Mesothelial cell of epicardium (in vitro differentiated cells): ENCODE measurements around the gene ADCY10. TPM values are rescaled to one million over a fixed set of nuclear protein-coding genes. Genes with fewer than 3 reads are reported as not detected.
"Not testable (repeated sequence)": the region's sequence is repeated elsewhere in the genome, so short reads cannot be mapped to it uniquely, and the experiment has no call there.

Source experiments
- DNase-seq, 2 experiments: peaks; one replicate each; pipeline ENCODE4 v3.0.0; 2021; ENCODE audit warnings: low spot score in 2 of 2; ENCODE audit not compliant: unreplicated experiment in 2 of 2
- H3K27ac Mint-ChIP-seq: 2 replicates; pipeline ENCODE4 v1.8.0; 2021; ENCODE audit warnings: mixed read lengths
- H3K27me3 Mint-ChIP-seq: 2 replicates; pipeline ENCODE4 v1.8.0; 2021; ENCODE audit warnings: low read depth, mixed read lengths
- H3K36me3 Mint-ChIP-seq: 2 replicates; pipeline ENCODE4 v1.8.0; 2021; ENCODE audit warnings: mixed read lengths
- H3K4me1 Mint-ChIP-seq: 2 replicates; pipeline ENCODE4 v1.8.0; 2021; ENCODE audit warnings: mixed read lengths
- H3K4me3 Mint-ChIP-seq: 2 replicates; pipeline ENCODE4 v1.8.0; 2021; ENCODE audit warnings: mild to moderate bottlenecking, moderate library complexity, mixed read lengths
- H3K9me3 Mint-ChIP-seq: 2 replicates; pipeline ENCODE4 v1.8.0; 2021; ENCODE audit warnings: mixed read lengths
- CTCF ChIP-seq: fragments of 200-600 bp; sonication (generic); IDR thresholded peaks from one replicate; pipeline ENCODE4 v1.5.0; 2021; ENCODE audit warnings: antibody characterized with exemption; ENCODE audit not compliant: unreplicated experiment
- total RNA-seq: library from RNA; stranded (reverse); gene quantifications from 3 replicates; pipeline ENCODE4 v1.2.1, GENCODE V29; 2021

The ADCY10 gene
- total RNA-seq, 1 donor from 2014 or later, result 0.04 TPM

GRCh38 chr1:167832693-167833092 lies 81.2 kb downstream of the ADCY10 start:
- Mint-ChIP-seq H3K4me1 (peaks cover 7% of the 10 kb centered on the region), H3K27me3 (no peaks in the 10 kb centered on the region), H3K27ac (no peak overlapping the region), H3K9me3 (no peaks in the 10 kb centered on the region), H3K36me3 (no peaks in the 10 kb centered on the region), H3K4me3 (no peak overlapping the region)
- DNase-seq, result no peak
- TF ChIP-seq CTCF, result no peak

GRCh38 chr1:167830668-167831067 lies 83.3 kb downstream of the ADCY10 start:
- H3K4me1 Mint-ChIP-seq, H3K36me3 Mint-ChIP-seq, H3K27ac Mint-ChIP-seq, DNase-seq, H3K27me3 Mint-ChIP-seq, H3K4me3 Mint-ChIP-seq, H3K9me3 Mint-ChIP-seq: not testable (repeated sequence)

GRCh38 chr1:167829868-167830267 lies 84.1 kb downstream of the ADCY10 start:
- Mint-ChIP-seq H3K9me3 (no peaks in the 10 kb centered on the region), H3K4me1 (peaks cover 7% of the 10 kb centered on the region), H3K27ac (no peak overlapping the region)

GRCh38 chr1:167826127-167826526 lies 87.8 kb downstream of the ADCY10 start:
- no peak overlapping the region for H3K4me3 Mint-ChIP-seq
- H3K4me1 Mint-ChIP-seq, result peaks cover 23% of the 10 kb centered on the region
- TF ChIP-seq CTCF, result no peak
- H3K36me3 Mint-ChIP-seq, result no peaks in the 10 kb centered on the region
- no peaks in the 10 kb centered on the region for H3K27me3 Mint-ChIP-seq
- no peak for DNase-seq
- H3K27ac Mint-ChIP-seq, result no peak overlapping the region
- H3K9me3 Mint-ChIP-seq, result no peaks in the 10 kb centered on the region

More at GRCh38 chr1:167829868-167830267, 84.1 kb downstream of the ADCY10 start:
- H3K4me3 Mint-ChIP-seq, result no peak overlapping the region
- no peak for DNase-seq
- no peaks in the 10 kb centered on the region for H3K36me3 Mint-ChIP-seq
- no peaks in the 10 kb centered on the region for H3K27me3 Mint-ChIP-seq
- TF ChIP-seq CTCF, result no peak

- Mint-ChIP-seq H3K27ac (no peak overlapping the region), H3K27me3 (no peaks in the 10 kb centered on the region), H3K4me1 (peaks cover 27% of the 10 kb centered on the region), H3K36me3 (no peaks in the 10 kb centered on the region), H3K4me3 (no peak overlapping the region), H3K9me3 (no peaks in the 10 kb centered on the region)
- no peak for TF ChIP-seq CTCF
- DNase-seq, result no peak
Measured at GRCh38 chr1:167825419-167826079, 88.4 kb downstream of the ADCY10 start.

GRCh38 chr1:167824163-167824794 lies 89.7 kb downstream of the ADCY10 start:
- Mint-ChIP-seq H3K27ac (no peak overlapping the region), H3K27me3 (no peaks in the 10 kb centered on the region), H3K36me3 (no peaks in the 10 kb centered on the region), H3K9me3 (no peaks in the 10 kb centered on the region), H3K4me1 (peaks cover 27% of the 10 kb centered on the region), H3K4me3 (no peak overlapping the region)
- TF ChIP-seq CTCF, result no peak
- no peak for DNase-seq
